Right renal cortex interstitium (tissue), 3 donors: ENCODE results near the gene DHCR7. TPM values are rescaled to one million over a fixed set of nuclear protein-coding genes. Genes with fewer than 3 reads are reported as not detected.

Experiments used
- DNase-seq, 3 donors: peaks; one replicate each; pipeline ENCODE4 v3.0.0-alpha.2; 2013; ENCODE audit warnings: low read depth in 3 of 3, low spot score in 2 of 3
- polyA plus RNA-seq, 3 donors: library from polyadenylated mRNA; unstranded; fragments of 120-200 nt; gene quantifications; one replicate each; pipeline ENCODE4 v1.2.1, GENCODE V29; 2013; ENCODE audit not compliant: insufficient read length in 3 of 3

The DHCR7 gene
- polyA plus RNA-seq, 3 donors = 39.0 to 40.2 (median 39.3) TPM

GRCh38 chr11:71478528-71478840, 30.3 kb upstream of the DHCR7 start:
- DNase-seq = no peak

- DNase-seq = no peak
These were observed 29.7 kb upstream of the DHCR7 start for GRCh38 chr11:71477641-71478527.

GRCh38 chr11:71476926-71477640, 28.9 kb upstream of the DHCR7 start:
- DNase-seq = no peak

GRCh38 chr11:71476031-71476430, 27.8 kb upstream of the DHCR7 start:
- DNase-seq = no peak

GRCh38 chr11:71474771-71475483, 26.7 kb upstream of the DHCR7 start:
- no peak for DNase-seq

GRCh38 chr11:71474141-71474770, 26.1 kb upstream of the DHCR7 start:
- no peak for DNase-seq

GRCh38 chr11:71473793-71474080, 25.5 kb upstream of the DHCR7 start:
- no peak for DNase-seq

- DNase-seq = no peak
These were observed 25.0 kb upstream of the DHCR7 start for GRCh38 chr11:71472941-71473792.

GRCh38 chr11:71472357-71472885, 24.2 kb upstream of the DHCR7 start:
- DNase-seq = no peak

- no peak for DNase-seq
These were observed 22.8 kb upstream of the DHCR7 start for GRCh38 chr11:71470946-71471345.

- no peak for DNase-seq
These were observed 19.0 kb upstream of the DHCR7 start for GRCh38 chr11:71467164-71467563.

GRCh38 chr11:71466358-71466757, 18.2 kb upstream of the DHCR7 start:
- DNase-seq = no peak

- DNase-seq = no peak
These were observed 16.9 kb upstream of the DHCR7 start for GRCh38 chr11:71465054-71465453.

- DNase-seq = no peak
These were observed 15.4 kb upstream of the DHCR7 start for GRCh38 chr11:71463331-71464211.

GRCh38 chr11:71462726-71463125, 14.5 kb upstream of the DHCR7 start:
- no peak for DNase-seq

GRCh38 chr11:71461696-71462095, 13.5 kb upstream of the DHCR7 start:
- DNase-seq = no peak

- no peak for DNase-seq
These were observed 11.7 kb upstream of the DHCR7 start for GRCh38 chr11:71459767-71460320.

GRCh38 chr11:71459076-71459766, 11.0 kb upstream of the DHCR7 start:
- DNase-seq = no peak
